ENCODE results near the gene SOX10. TPM values are rescaled to one million over a fixed set of nuclear protein-coding genes. Genes with fewer than 3 reads are reported as not detected.

Gene SOX10
- total RNA-seq, 2 experiments from 2014 or later: not detected

GRCh38 chr22:38007330-38007902, 23.1 kb upstream of the SOX10 start:
- Mint-ChIP-seq H3K27me3 (ENCODE audit: low read depth) (no peaks in the 10 kb centered on the region), H3K4me1 (ENCODE audit: low read depth) (no peaks in the 10 kb centered on the region), H3K4me3 (no peak overlapping the region), H3K9me3 (no peaks in the 10 kb centered on the region), H3K27ac (no peak overlapping the region), H3K36me3 (ENCODE audit: low read depth) (no peaks in the 10 kb centered on the region)
- intact Hi-C loops (cut with micrococcal nuclease): no loop called here
- DNase-seq: no peak
- CTCF ChIA-PET: no interaction called here

DNA sequence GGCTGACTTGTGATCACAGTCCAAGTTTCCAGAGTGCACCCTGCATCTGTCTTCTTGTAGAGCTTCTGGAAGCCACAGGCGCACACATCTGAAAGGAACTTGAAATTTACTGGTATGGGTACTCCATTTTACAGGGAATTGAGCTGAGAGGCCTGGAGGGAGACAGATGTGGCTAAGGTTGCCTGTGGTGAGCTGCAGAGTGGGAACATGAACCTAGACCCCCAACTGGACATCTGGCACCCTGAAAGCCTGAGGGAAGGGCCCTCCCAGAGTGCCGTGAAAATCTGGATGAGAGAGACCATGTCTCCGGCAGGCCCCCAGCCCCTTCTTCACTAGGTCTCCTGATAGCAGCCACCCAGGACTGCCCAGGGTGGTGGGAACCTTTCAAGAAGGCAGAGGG, 22.6 kb upstream of the SOX10 start:
- no peak overlapping the region for H3K4me3 Mint-ChIP-seq
- H3K27me3 Mint-ChIP-seq (ENCODE audit: low read depth): no peaks in the 10 kb centered on the region
- H3K4me1 Mint-ChIP-seq (ENCODE audit: low read depth): no peaks in the 10 kb centered on the region
- H3K9me3 Mint-ChIP-seq: no peaks in the 10 kb centered on the region
- H3K36me3 Mint-ChIP-seq (ENCODE audit: low read depth): no peaks in the 10 kb centered on the region
- CTCF ChIA-PET: no interaction called here
- H3K27ac Mint-ChIP-seq: no peak overlapping the region
- intact Hi-C loops (cut with micrococcal nuclease): no loop called here
- DNase-seq: no peak

DNA sequence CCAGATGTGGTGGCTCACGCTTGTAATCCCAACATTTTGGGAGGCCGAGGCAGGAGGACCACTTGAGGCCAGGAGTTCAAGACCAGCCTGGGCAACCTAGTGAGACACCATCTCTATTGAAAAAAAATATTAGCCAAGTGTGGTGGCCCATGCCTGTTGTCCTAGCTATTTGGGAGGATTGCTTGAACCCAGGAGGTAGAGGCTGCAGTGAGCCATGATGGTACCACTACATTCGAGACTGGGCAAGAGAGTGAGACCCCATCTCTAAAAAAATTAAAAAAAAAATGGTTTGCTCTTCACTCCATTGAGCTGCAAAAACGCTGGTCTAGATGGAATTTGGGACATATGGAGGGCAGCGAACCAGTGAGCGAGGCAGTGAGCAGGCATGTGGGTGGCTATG, 21.6 kb upstream of the SOX10 start:
- Mint-ChIP-seq H3K9me3 (no peaks in the 10 kb centered on the region), H3K36me3 (ENCODE audit: low read depth) (no peaks in the 10 kb centered on the region), H3K27me3 (ENCODE audit: low read depth) (no peaks in the 10 kb centered on the region), H3K27ac (no peak overlapping the region), H3K4me1 (ENCODE audit: low read depth) (no peaks in the 10 kb centered on the region), H3K4me3 (no peak overlapping the region)
- CTCF ChIA-PET: no interaction called here
- no peak for DNase-seq
- intact Hi-C loops (cut with micrococcal nuclease): no loop called here

- Mint-ChIP-seq H3K36me3 (ENCODE audit: low read depth) (peaks cover 1% of the 10 kb centered on the region), H3K27me3 (ENCODE audit: low read depth) (no peaks in the 10 kb centered on the region), H3K4me1 (ENCODE audit: low read depth) (no peaks in the 10 kb centered on the region), H3K27ac (no peak overlapping the region), H3K4me3 (no peak overlapping the region), H3K9me3 (no peaks in the 10 kb centered on the region)
- peak; percentile 19 for DNase-seq
- CTCF ChIA-PET: interaction anchor here (0.6 to 1.0 kb wide), 2 partner anchors 29 to 50 kb away, joined by 3 read pairs; no protein-coding TSS in a partner anchor
- intact Hi-C loops (cut with micrococcal nuclease): no loop called here
These were observed 15.4 kb upstream of the SOX10 start for GRCh38 chr22:37999640-38000272.

- Mint-ChIP-seq H3K36me3 (ENCODE audit: low read depth) (peaks cover 1% of the 10 kb centered on the region), H3K27ac (no peak overlapping the region), H3K9me3 (no peaks in the 10 kb centered on the region), H3K27me3 (ENCODE audit: low read depth) (no peaks in the 10 kb centered on the region), H3K4me3 (no peak overlapping the region), H3K4me1 (ENCODE audit: low read depth) (no peaks in the 10 kb centered on the region)
- CTCF ChIA-PET: interaction anchor here (0.6 kb wide), 1 partner anchor 49 kb away, joined by 3 read pairs; no protein-coding TSS in a partner anchor
- intact Hi-C loops (cut with micrococcal nuclease): no loop called here
- DNase-seq: no peak
These were observed 14.9 kb upstream of the SOX10 start for GRCh38 chr22:37999236-37999635.

GRCh38 chr22:37998543-37998942, 14.2 kb upstream of the SOX10 start:
- H3K27ac Mint-ChIP-seq: no peak overlapping the region
- CTCF ChIA-PET: no interaction called here
- H3K4me3 Mint-ChIP-seq: no peak overlapping the region
- intact Hi-C loops (cut with micrococcal nuclease): no loop called here
- no peaks in the 10 kb centered on the region for H3K9me3 Mint-ChIP-seq
- no peaks in the 10 kb centered on the region for H3K4me1 Mint-ChIP-seq (ENCODE audit: low read depth)
- H3K27me3 Mint-ChIP-seq (ENCODE audit: low read depth): no peaks in the 10 kb centered on the region
- DNase-seq: no peak
- H3K36me3 Mint-ChIP-seq (ENCODE audit: low read depth): peaks cover 1% of the 10 kb centered on the region

GRCh38 chr22:37996515-37997246, 12.3 kb upstream of the SOX10 start:
- H3K27ac Mint-ChIP-seq: no peak overlapping the region
- CTCF ChIA-PET: interaction anchor here (0.9 kb wide), 1 partner anchor 13 kb away, joined by 3 read pairs; no protein-coding TSS in a partner anchor
- no peak for DNase-seq
- H3K4me1 Mint-ChIP-seq (ENCODE audit: low read depth): no peaks in the 10 kb centered on the region
- peaks cover 4% of the 10 kb centered on the region for H3K36me3 Mint-ChIP-seq (ENCODE audit: low read depth)
- no peaks in the 10 kb centered on the region for H3K27me3 Mint-ChIP-seq (ENCODE audit: low read depth)
- no peak overlapping the region for H3K4me3 Mint-ChIP-seq
- intact Hi-C loops (cut with micrococcal nuclease): no loop called here
- H3K9me3 Mint-ChIP-seq: no peaks in the 10 kb centered on the region

GRCh38 chr22:37996079-37996478, 11.7 kb upstream of the SOX10 start:
- H3K9me3 Mint-ChIP-seq: no peaks in the 10 kb centered on the region
- no peak overlapping the region for H3K4me3 Mint-ChIP-seq
- H3K4me1 Mint-ChIP-seq (ENCODE audit: low read depth): no peaks in the 10 kb centered on the region
- intact Hi-C loops (cut with micrococcal nuclease): no loop called here
- CTCF ChIA-PET: interaction anchor here (0.7 to 1.3 kb wide), 4 partner anchors 12 to 178 kb away, joined by 3 to 5 read pairs (median 4); no protein-coding TSS in a partner anchor
- H3K36me3 Mint-ChIP-seq (ENCODE audit: low read depth): peaks cover 4% of the 10 kb centered on the region
- no peak for DNase-seq
- H3K27ac Mint-ChIP-seq: no peak overlapping the region
- H3K27me3 Mint-ChIP-seq (ENCODE audit: low read depth): no peaks in the 10 kb centered on the region

DNA sequence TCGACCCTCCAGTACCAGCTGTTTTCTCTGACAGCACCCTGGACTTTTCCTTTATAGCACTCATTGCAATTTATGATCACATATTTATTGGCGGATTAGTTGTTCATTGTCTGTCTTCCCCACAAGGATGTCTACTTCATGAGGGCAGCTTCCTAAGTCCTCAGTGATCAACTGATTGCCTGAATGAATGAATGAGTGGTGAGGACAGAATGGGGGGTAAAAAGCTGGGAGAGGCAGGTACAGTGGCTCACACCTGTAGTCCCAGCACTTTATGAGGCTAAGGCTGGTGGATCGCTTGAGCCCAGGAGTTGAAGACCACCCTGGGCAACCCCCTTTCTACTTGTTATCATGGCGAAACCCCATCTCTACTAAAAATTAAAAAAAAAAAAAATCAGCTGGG, 11.1 kb upstream of the SOX10 start:
- DNase-seq: no peak
- Mint-ChIP-seq H3K36me3 (ENCODE audit: low read depth) (peaks cover 4% of the 10 kb centered on the region), H3K27ac (no peak overlapping the region), H3K4me3 (no peak overlapping the region), H3K4me1 (ENCODE audit: low read depth) (no peaks in the 10 kb centered on the region), H3K9me3 (no peaks in the 10 kb centered on the region), H3K27me3 (ENCODE audit: low read depth) (no peaks in the 10 kb centered on the region)
- CTCF ChIA-PET: interaction anchor here (0.7 to 1.3 kb wide), 4 partner anchors 12 to 177 kb away, joined by 3 to 5 read pairs (median 4); no protein-coding TSS in a partner anchor
- intact Hi-C loops (cut with micrococcal nuclease): no loop called here

DNA sequence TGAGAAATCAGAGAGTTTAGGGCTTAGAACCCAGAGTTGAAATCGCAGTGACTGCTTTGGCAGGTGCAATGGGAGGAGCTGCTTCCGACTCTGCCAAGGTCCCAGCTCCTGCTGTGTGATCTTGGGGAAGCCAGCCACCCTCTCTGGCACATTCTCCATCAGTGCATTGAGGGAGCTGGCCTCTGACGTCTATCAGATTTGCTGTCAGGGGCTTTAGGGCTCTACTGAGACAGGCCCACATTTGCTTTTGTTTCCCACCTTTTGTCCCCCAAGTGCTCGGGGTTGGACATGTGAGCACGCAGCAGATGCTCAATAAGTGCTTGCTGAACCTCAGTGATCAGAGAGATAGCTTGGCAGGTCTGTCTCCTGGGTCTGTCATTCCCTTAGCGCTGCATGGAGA, 10.6 kb upstream of the SOX10 start:
- Mint-ChIP-seq H3K36me3 (ENCODE audit: low read depth) (peaks cover 4% of the 10 kb centered on the region), H3K27me3 (ENCODE audit: low read depth) (no peaks in the 10 kb centered on the region), H3K9me3 (no peaks in the 10 kb centered on the region), H3K27ac (no peak overlapping the region), H3K4me1 (ENCODE audit: low read depth) (no peaks in the 10 kb centered on the region), H3K4me3 (no peak overlapping the region)
- CTCF ChIA-PET: interaction anchor here (1.3 to 1.6 kb wide), 2 partner anchors 29 to 61 kb away, joined by 4 read pairs; no protein-coding TSS in a partner anchor
- intact Hi-C loops (cut with micrococcal nuclease): no loop called here
- DNase-seq: no peak

DNA sequence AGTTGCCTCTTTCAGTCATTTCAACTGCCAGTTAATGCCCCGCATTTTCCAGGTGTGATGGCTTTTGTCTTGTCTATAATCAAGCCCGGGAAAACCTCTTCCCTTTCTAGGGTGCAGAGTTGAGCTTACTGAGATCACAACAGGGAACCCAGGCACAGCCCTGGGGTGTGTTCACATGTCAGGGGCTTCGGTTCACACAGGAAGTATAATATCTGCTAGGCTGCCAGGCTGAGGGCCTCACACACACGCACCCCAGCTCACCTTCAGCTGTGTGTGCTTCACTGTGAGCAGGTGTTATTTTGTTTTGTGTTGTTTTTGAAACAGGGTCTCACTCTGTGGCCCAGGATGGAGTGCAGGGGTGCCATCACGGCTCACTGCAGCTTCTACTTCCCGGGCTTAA, 9.7 kb upstream of the SOX10 start:
- intact Hi-C loops (cut with micrococcal nuclease): no loop called here
- Mint-ChIP-seq H3K36me3 (ENCODE audit: low read depth) (peaks cover 4% of the 10 kb centered on the region), H3K27ac (no peak overlapping the region), H3K9me3 (no peaks in the 10 kb centered on the region), H3K4me1 (ENCODE audit: low read depth) (no peaks in the 10 kb centered on the region), H3K27me3 (ENCODE audit: low read depth) (no peaks in the 10 kb centered on the region), H3K4me3 (no peak overlapping the region)
- no peak for DNase-seq
- CTCF ChIA-PET: interaction anchor here (1.0 to 1.9 kb wide), 3 partner anchors 28 to 131 kb away, joined by 4 to 7 read pairs (median 4); no protein-coding TSS in a partner anchor

- no peaks in the 10 kb centered on the region for H3K27me3 Mint-ChIP-seq (ENCODE audit: low read depth)
- H3K4me3 Mint-ChIP-seq: no peak overlapping the region
- CTCF ChIA-PET: interaction anchor here (0.6 to 1.9 kb wide), 2 partner anchors 26 to 582 kb away, joined by 3 to 7 read pairs; no protein-coding TSS in a partner anchor
- no peaks in the 10 kb centered on the region for H3K4me1 Mint-ChIP-seq (ENCODE audit: low read depth)
- H3K9me3 Mint-ChIP-seq: no peaks in the 10 kb centered on the region
- DNase-seq: no peak
- H3K36me3 Mint-ChIP-seq (ENCODE audit: low read depth): peaks cover 2% of the 10 kb centered on the region
- intact Hi-C loops (cut with micrococcal nuclease): no loop called here
- H3K27ac Mint-ChIP-seq: no peak overlapping the region
These were observed 7.5 kb upstream of the SOX10 start for GRCh38 chr22:37991731-37992442.

Data from activated naive CD4-positive, alpha-beta T cell treated with anti-CD3 and anti-CD28 coated beads for 36 hours (primary cell).